ENCODE data around the gene ETNK2.

DNA sequence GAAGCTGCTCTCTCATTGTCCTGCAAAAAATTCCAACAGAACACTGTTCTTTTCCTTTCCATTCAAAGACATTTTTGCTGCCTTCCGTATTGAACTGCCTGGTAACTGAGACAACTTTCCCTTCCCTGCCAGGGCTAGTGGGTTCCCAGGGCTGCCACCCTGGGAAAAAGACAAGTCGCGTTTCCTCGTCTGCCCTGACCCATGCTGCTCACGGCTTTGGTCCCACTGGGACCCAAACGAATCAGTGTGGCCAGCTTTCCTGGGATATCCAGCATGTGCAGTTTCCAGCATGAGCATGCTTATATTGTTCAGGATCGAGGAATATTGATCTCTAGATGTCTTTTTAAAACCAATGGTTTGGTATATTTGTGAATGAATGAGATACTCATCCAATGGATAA lies 60.8 kb downstream of the ETNK2 start:
- TF ChIP-seq, protein P1, sequence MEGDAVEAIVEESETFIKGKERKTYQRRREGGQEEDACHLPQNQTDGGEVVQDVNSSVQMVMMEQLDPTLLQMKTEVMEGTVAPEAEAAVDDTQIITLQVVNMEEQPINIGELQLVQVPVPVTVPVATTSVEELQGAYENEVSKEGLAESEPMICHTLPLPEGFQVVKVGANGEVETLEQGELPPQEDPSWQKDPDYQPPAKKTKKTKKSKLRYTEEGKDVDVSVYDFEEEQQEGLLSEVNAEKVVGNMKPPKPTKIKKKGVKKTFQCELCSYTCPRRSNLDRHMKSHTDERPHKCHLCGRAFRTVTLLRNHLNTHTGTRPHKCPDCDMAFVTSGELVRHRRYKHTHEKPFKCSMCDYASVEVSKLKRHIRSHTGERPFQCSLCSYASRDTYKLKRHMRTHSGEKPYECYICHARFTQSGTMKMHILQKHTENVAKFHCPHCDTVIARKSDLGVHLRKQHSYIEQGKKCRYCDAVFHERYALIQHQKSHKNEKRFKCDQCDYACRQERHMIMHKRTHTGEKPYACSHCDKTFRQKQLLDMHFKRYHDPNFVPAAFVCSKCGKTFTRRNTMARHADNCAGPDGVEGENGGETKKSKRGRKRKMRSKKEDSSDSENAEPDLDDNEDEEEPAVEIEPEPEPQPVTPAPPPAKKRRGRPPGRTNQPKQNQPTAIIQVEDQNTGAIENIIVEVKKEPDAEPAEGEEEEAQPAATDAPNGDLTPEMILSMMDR (IDR thresholded peaks at IDR 0.05), result no peak
- TF ChIP-seq EZH2 (IDR thresholded peaks at IDR 0.05) (no peak), EZH2phosphoT487 (IDR thresholded peaks at IDR 0.05) (no peak)

All from neural progenitor cell (in vitro differentiated cells).